ENCODE data around the gene TARBP2.
A peak's percentile ranks its signal among the peaks of the same experiment; 100 is the strongest.

Gene TARBP2

GRCh38 chr12:53500776-53501614 is at the start of gene TARBP2:
TARBP2 (plus strand) TSS chr12:53501283; CDS start chr12:53501409, 126 bp downstream.
- DNase-seq: peak; percentile 96

GRCh38 chr12:53451661-53452158 is 49.4 kb upstream of the TARBP2 start, which contains the start of gene PCBP2:
PCBP2 (plus strand) TSS chr12:53452102; CDS start chr12:53454801, 2,699 bp downstream.
- peak; percentile 94 for DNase-seq

- no peak for DNase-seq
Observed at GRCh38 chr12:53452159-53453077, 48.7 kb upstream of the TARBP2 start.

GRCh38 chr12:53453953-53454640 is 47.0 kb upstream of the TARBP2 start:
- DNase-seq: no peak

- no peak for DNase-seq
Observed at GRCh38 chr12:53454707-53455106, 46.4 kb upstream of the TARBP2 start.

- no peak for DNase-seq
Observed at GRCh38 chr12:53456654-53457366, 44.3 kb upstream of the TARBP2 start.

GRCh38 chr12:53459097-53459496 is 42.0 kb upstream of the TARBP2 start:
- DNase-seq: no peak

- DNase-seq: no peak
Observed at GRCh38 chr12:53461059-53461458, 40.0 kb upstream of the TARBP2 start.

- no peak for DNase-seq
Observed at GRCh38 chr12:53461591-53461990, 39.5 kb upstream of the TARBP2 start.

GRCh38 chr12:53462935-53463334 is 38.1 kb upstream of the TARBP2 start:
- no peak for DNase-seq

- DNase-seq: no peak
Observed at GRCh38 chr12:53463802-53464560, 37.1 kb upstream of the TARBP2 start.

- no peak for DNase-seq
Observed at GRCh38 chr12:53464685-53465418, 36.2 kb upstream of the TARBP2 start.

GRCh38 chr12:53465679-53466078 is 35.4 kb upstream of the TARBP2 start:
- DNase-seq: no peak

- DNase-seq: no peak
Observed at GRCh38 chr12:53466640-53467039, 34.4 kb upstream of the TARBP2 start.

GRCh38 chr12:53467082-53467481 is 34.0 kb upstream of the TARBP2 start:
- DNase-seq: no peak

- DNase-seq: no peak
Observed at GRCh38 chr12:53467880-53468279, 33.2 kb upstream of the TARBP2 start.

GRCh38 chr12:53468282-53468681 is 32.8 kb upstream of the TARBP2 start:
- DNase-seq: no peak

GRCh38 chr12:53472056-53472582 is 29.0 kb upstream of the TARBP2 start:
- DNase-seq: no peak

- no peak for DNase-seq
Observed at GRCh38 chr12:53474077-53474476, 27.0 kb upstream of the TARBP2 start.

- no peak for DNase-seq
Observed at GRCh38 chr12:53474819-53475218, 26.3 kb upstream of the TARBP2 start.

Data from SIG-M5 (cell line).